ENCODE results near the gene ST3GAL5.
A peak's percentile ranks its signal among the peaks of the same experiment; 100 is the strongest.
"Not testable (repeated sequence)": the region's sequence is repeated elsewhere in the genome, so short reads cannot be mapped to it uniquely, and the experiment has no call there.

Gene ST3GAL5

GRCh38 chr2:85834466-85834865, 54.3 kb downstream of the ST3GAL5 start:
- no peak for DNase-seq (ENCODE audit: low read depth in 2 of 2)

- DNase-seq (ENCODE audit: low read depth in 2 of 2), result no peak
These were observed 57.1 kb downstream of the ST3GAL5 start for GRCh38 chr2:85831735-85832134.

- no peak for DNase-seq (ENCODE audit: low read depth in 2 of 2)
These were observed 58.1 kb downstream of the ST3GAL5 start for GRCh38 chr2:85830645-85831044.

GRCh38 chr2:85829394-85829793, 59.4 kb downstream of the ST3GAL5 start:
- not testable (repeated sequence) for DNase-seq (ENCODE audit: low read depth in 2 of 2)

GRCh38 chr2:85828725-85829124, 60.1 kb downstream of the ST3GAL5 start:
- DNase-seq (ENCODE audit: low read depth in 2 of 2), result no peak

GRCh38 chr2:85827879-85828569, 60.8 kb downstream of the ST3GAL5 start:
- DNase-seq (ENCODE audit: low read depth in 2 of 2), result no peak

- peak; percentile 78 to 81 for DNase-seq (ENCODE audit: low read depth in 2 of 2)
These were observed 61.6 kb downstream of the ST3GAL5 start for GRCh38 chr2:85826990-85827878.

GRCh38 chr2:85823951-85824350, 64.8 kb downstream of the ST3GAL5 start:
- no peak for DNase-seq (ENCODE audit: low read depth in 2 of 2)

GRCh38 chr2:85822766-85823165, 66.0 kb downstream of the ST3GAL5 start:
- DNase-seq (ENCODE audit: low read depth in 2 of 2), result no peak

GRCh38 chr2:85819811-85820510, 68.8 kb downstream of the ST3GAL5 start:
- no peak for DNase-seq (ENCODE audit: low read depth in 2 of 2)

- no peak for DNase-seq (ENCODE audit: low read depth in 2 of 2)
These were observed 73.8 kb downstream of the ST3GAL5 start for GRCh38 chr2:85814802-85815550.

GRCh38 chr2:85813982-85814801, 74.6 kb downstream of the ST3GAL5 start:
- peak; percentile 73 to 77 for DNase-seq (ENCODE audit: low read depth in 2 of 2)

- DNase-seq (ENCODE audit: low read depth in 2 of 2), result no peak
These were observed 75.4 kb downstream of the ST3GAL5 start for GRCh38 chr2:85813211-85813981.

- DNase-seq (ENCODE audit: low read depth in 2 of 2), result no peak
These were observed 76.6 kb downstream of the ST3GAL5 start for GRCh38 chr2:85812094-85812735.

- DNase-seq (ENCODE audit: low read depth in 2 of 2), result no peak
These were observed 77.4 kb downstream of the ST3GAL5 start for GRCh38 chr2:85811180-85812093.

GRCh38 chr2:85810371-85811179, 78.2 kb downstream of the ST3GAL5 start:
- DNase-seq (ENCODE audit: low read depth in 2 of 2), result no peak

GRCh38 chr2:85807756-85808155, 81.0 kb downstream of the ST3GAL5 start:
- no peak for DNase-seq (ENCODE audit: low read depth in 2 of 2)

Measured in stimulated activated CD4-positive, alpha-beta T cell treated with anti-CD3 and anti-CD28 coated beads, Interleukin-1b, Interleukin-23, amount 100 ng/mL, for 4 hours (primary cell).